H9 (cell line): ENCODE results near the gene ELK1. TPM values are rescaled to one million over a fixed set of nuclear protein-coding genes. Genes with fewer than 3 reads are reported as not detected.

Experiments used
- DNase-seq: peaks from one replicate; pipeline ENCODE4 v3.0.0-alpha.2; 2017
- H2AFZ ChIP-seq: one replicate; pipeline ENCODE4 v1.6.1; 2013; ENCODE audit warnings: mild to moderate bottlenecking, low read length, control low read depth, moderate library complexity
- H2AK5ac ChIP-seq: 2 replicates; pipeline ENCODE4 v1.6.1; 2013; ENCODE audit warnings: low read length, control low read depth, mixed read lengths; ENCODE audit not compliant: insufficient read length
- H2BK120ac ChIP-seq: one replicate; pipeline ENCODE4 v1.6.1; 2013; ENCODE audit warnings: low read depth, mild to moderate bottlenecking, low read length, control low read depth, inconsistent platforms; ENCODE audit not compliant: poor library complexity, severe bottlenecking
- H2BK12ac ChIP-seq: 2 replicates; pipeline ENCODE4 v1.6.1; 2013; ENCODE audit warnings: low read length, control low read depth, mixed read lengths, low read depth; ENCODE audit not compliant: insufficient read length
- H2BK15ac ChIP-seq: 2 replicates; pipeline ENCODE4 v1.6.1; 2013; ENCODE audit warnings: low read depth, low read length, control low read depth
- H2BK20ac ChIP-seq: one replicate; pipeline ENCODE4 v1.6.1; 2013; ENCODE audit warnings: low read depth, mild to moderate bottlenecking, low read length, control low read depth, inconsistent platforms; ENCODE audit not compliant: poor library complexity, severe bottlenecking
- H2BK5ac ChIP-seq: 2 replicates; pipeline ENCODE4 v1.6.1; 2013; ENCODE audit warnings: low read length, control low read depth, mixed read lengths; ENCODE audit not compliant: insufficient read length
- H3K14ac ChIP-seq: 2 replicates; pipeline ENCODE4 v1.6.1; 2013; ENCODE audit warnings: low read length, control low read depth; ENCODE audit not compliant: insufficient read depth
- H3K18ac ChIP-seq: 2 replicates; pipeline ENCODE4 v1.6.1; 2013; ENCODE audit warnings: low read depth, mild to moderate bottlenecking, mixed read lengths, low read length, control low read depth; ENCODE audit not compliant: insufficient read length
- H3K23ac ChIP-seq: 2 replicates; pipeline ENCODE4 v1.6.1; 2013; ENCODE audit warnings: low read length, control low read depth, mixed read lengths, low read depth; ENCODE audit not compliant: insufficient read length
- H3K23me2 ChIP-seq: 2 replicates; pipeline ENCODE4 v1.6.1; 2013; ENCODE audit warnings: low read depth, mild to moderate bottlenecking, mixed read lengths, low read length, control low read depth; ENCODE audit not compliant: insufficient read length, poor library complexity, severe bottlenecking
- H3K27ac ChIP-seq: 2 replicates; pipeline ENCODE4 v1.5.1; 2013; ENCODE audit warnings: low read length, control low read depth, mixed read lengths, low read depth; ENCODE audit not compliant: insufficient read length
- H3K27me3 ChIP-seq: 2 replicates; pipeline ENCODE4 v1.6.1; 2013; ENCODE audit warnings: low read length, control low read depth, inconsistent platforms; ENCODE audit not compliant: insufficient read depth
- H3K4ac ChIP-seq: 2 replicates; pipeline ENCODE4 v1.6.1; 2013; ENCODE audit warnings: low read depth, mild to moderate bottlenecking, control low read depth, inconsistent platforms, low read length, moderate library complexity
- H3K4me1 ChIP-seq: 2 replicates; pipeline ENCODE4 v1.6.1; 2013; ENCODE audit warnings: low read length, control low read depth, inconsistent platforms; ENCODE audit not compliant: insufficient read depth
- H3K4me2 ChIP-seq: 2 replicates; pipeline ENCODE4 v1.6.1; 2013; ENCODE audit warnings: low read length, control low read depth, mixed read lengths; ENCODE audit not compliant: insufficient read length, insufficient read depth
- H3K56ac ChIP-seq: 2 replicates; pipeline ENCODE4 v1.6.1; 2013; ENCODE audit warnings: low read depth, mild to moderate bottlenecking, mixed read lengths, low read length, control low read depth; ENCODE audit not compliant: insufficient read length
- H3K79me1 ChIP-seq: 2 replicates; pipeline ENCODE4 v1.6.1; 2013; ENCODE audit warnings: low read depth, mild to moderate bottlenecking, moderate library complexity, low read length, control low read depth, inconsistent platforms; ENCODE audit not compliant: insufficient read depth, poor library complexity, severe bottlenecking
- H3K79me2 ChIP-seq: 2 replicates; pipeline ENCODE4 v1.6.1; 2013; ENCODE audit warnings: low read length, control low read depth, inconsistent platforms; ENCODE audit not compliant: insufficient read depth
- H3K9ac ChIP-seq: 2 replicates; pipeline ENCODE4 v1.6.1; 2013; ENCODE audit warnings: low read length, control low read depth, mixed read lengths; ENCODE audit not compliant: insufficient read length; ENCODE audit errors: extremely low read depth
- H3K9me3 ChIP-seq: one replicate; pipeline ENCODE4 v1.6.1; 2013; ENCODE audit warnings: low read depth, low read length, inconsistent platforms; ENCODE audit not compliant: control insufficient read depth
- H3T11ph ChIP-seq: one replicate; pipeline ENCODE4 v1.6.1; 2013; ENCODE audit warnings: mild to moderate bottlenecking, low read length, control low read depth, inconsistent platforms
- H4K20me1 ChIP-seq: one replicate; pipeline ENCODE4 v1.6.1; 2013; ENCODE audit not compliant: control insufficient read depth, insufficient read length, insufficient read depth
- H4K5ac ChIP-seq: 2 replicates; pipeline ENCODE4 v1.6.1; 2013; ENCODE audit warnings: low read depth, mild to moderate bottlenecking, mixed read lengths, low read length, control low read depth; ENCODE audit not compliant: insufficient read length
- H4K8ac ChIP-seq: replicated peaks from 2 replicates; pipeline ENCODE4 v1.6.1; 2013; ENCODE audit warnings: low read length, control low read depth, mixed read lengths, low read depth; ENCODE audit not compliant: insufficient read length
- H4K91ac ChIP-seq: 2 replicates; pipeline ENCODE4 v1.6.1; 2013; ENCODE audit warnings: low read depth, mild to moderate bottlenecking, moderate library complexity, mixed read lengths, low read length, control low read depth; ENCODE audit not compliant: insufficient read length
- H3K27ac Mint-ChIP-seq, 3 experiments: 2 replicates in 2 of 3; 3 replicates in 1 of 3; pipeline ENCODE4 v1.8.0; 2020 to 2021; ENCODE audit warnings: mixed read lengths in 3 of 3, mild to moderate bottlenecking in 1 of 3, moderate library complexity in 1 of 3
- H3K27me3 Mint-ChIP-seq: 2 replicates; pipeline ENCODE4 v1.8.0; 2021; ENCODE audit warnings: low read depth, mild to moderate bottlenecking, moderate library complexity, mixed read lengths
- H3K36me3 Mint-ChIP-seq, 3 experiments: 2 replicates in 2 of 3; 3 replicates in 1 of 3; pipeline ENCODE4 v1.8.0; 2020 to 2021; ENCODE audit warnings: low read depth in 3 of 3, mixed read lengths in 3 of 3; ENCODE audit not compliant: insufficient read depth in 1 of 3
- H3K4me1 Mint-ChIP-seq, 2 experiments: 2 replicates each; pipeline ENCODE4 v1.8.0; 2020; ENCODE audit warnings: mixed read lengths in 2 of 2
- H3K4me3 Mint-ChIP-seq, 2 experiments: 2 replicates in 1 of 2; 3 replicates in 1 of 2; pipeline ENCODE4 v1.8.0; 2020 to 2021; ENCODE audit warnings: mild to moderate bottlenecking in 2 of 2, mixed read lengths in 2 of 2, moderate library complexity in 1 of 2
- H3K9me3 Mint-ChIP-seq, 2 experiments: 2 replicates in 1 of 2; 3 replicates in 1 of 2; pipeline ENCODE4 v1.8.0; 2020; ENCODE audit warnings: mild to moderate bottlenecking in 2 of 2, mixed read lengths in 2 of 2, moderate library complexity in 1 of 2
- WGBS: extraction: QIAGEN DNeasy Blood & Tissue Kit; methylation state at CpG from one replicate; pipeline ENCODE4 v1.1.7; 2013; ENCODE audit warnings: missing lambda C conversion rate, low lambda C conversion rate, mixed read lengths; ENCODE audit not compliant: insufficient read length; ENCODE audit errors: extremely low coverage; 5-methylcytosine and 5-hydroxymethylcytosine counted together
- total RNA-seq: library from RNA; stranded (reverse); gene quantifications from 2 replicates; pipeline ENCODE4 v1.2.1, GENCODE V29; 2021
- TF ChIP-seq, protein P1 (sequence below): fragments of 200-600 bp; sonication (generic); conservative IDR thresholded peaks from 3 replicates; pipeline ENCODE4 v1.8.0; 2021; ENCODE audit warnings: antibody characterized with exemption, mild to moderate bottlenecking

ELK1 gene
- total RNA-seq, 1 experiment from 2014 or later, result 49.8 TPM

DNA sequence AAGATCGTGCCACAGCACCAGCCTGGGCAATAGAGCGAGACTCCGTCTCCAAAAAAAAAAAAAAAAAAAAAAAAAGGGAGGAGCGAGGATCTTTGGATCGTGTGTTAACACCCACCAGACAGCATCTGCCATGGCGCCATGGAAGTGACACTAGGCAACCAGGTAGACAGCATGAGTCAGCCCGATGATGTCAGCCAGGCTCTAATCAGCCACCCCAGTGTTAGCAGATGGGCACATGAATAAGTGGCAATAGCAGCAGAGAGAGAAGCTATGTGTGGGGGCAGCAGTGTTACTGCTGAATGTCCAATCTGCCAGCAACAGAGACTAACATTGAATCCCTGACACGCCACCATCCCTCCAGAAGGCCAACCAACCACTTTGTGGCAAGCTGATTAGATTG lies 37.3 kb downstream of the ELK1 start:
- no peaks in the 10 kb centered on the region for H4K20me1 ChIP-seq
- Mint-ChIP-seq H3K36me3 (peaks cover 0 to 15% (median 11%) of the 10 kb centered on the region in 3 experiments; a peak in 5 of 7 replicates), H3K4me1 (peaks cover 11 to 23% of the 10 kb centered on the region in 2 experiments)

More for the DNA sequence above, 37.3 kb downstream of the ELK1 start:
- peaks cover 81 to 86% of the 10 kb centered on the region in 2 experiments for H3K9me3 Mint-ChIP-seq
- Histone ChIP-seq H2AFZ (no peak overlapping the region), H2BK120ac (no peak overlapping the region), H2AK5ac (no peak overlapping the region), H3K23ac (no peak overlapping the region), H3K4me2 (no peak overlapping the region), H3K27me3 (no peaks in the 10 kb centered on the region), H3K79me1 (no peaks in the 10 kb centered on the region), H3K9ac (no peak overlapping the region), H2BK15ac (no peak overlapping the region), H3K4ac (no peak overlapping the region), H3K23me2 (no peaks in the 10 kb centered on the region), H4K91ac (no peak overlapping the region), H4K5ac (no peak overlapping the region), H3K4me1 (no peaks in the 10 kb centered on the region; the same call in 1 of the 2 replicates), H2BK12ac (no peak overlapping the region), H3K79me2 (no peaks in the 10 kb centered on the region), H3T11ph (no peak overlapping the region), H2BK20ac (no peak overlapping the region), H3K14ac (no peak overlapping the region), H3K18ac (no peak overlapping the region), H4K8ac (no peak overlapping the region), H3K27ac (no peak overlapping the region), H2BK5ac (no peak overlapping the region), H3K56ac (no peak overlapping the region), H3K9me3 (peaks cover 44% of the 10 kb centered on the region)
- TF ChIP-seq, protein P1, sequence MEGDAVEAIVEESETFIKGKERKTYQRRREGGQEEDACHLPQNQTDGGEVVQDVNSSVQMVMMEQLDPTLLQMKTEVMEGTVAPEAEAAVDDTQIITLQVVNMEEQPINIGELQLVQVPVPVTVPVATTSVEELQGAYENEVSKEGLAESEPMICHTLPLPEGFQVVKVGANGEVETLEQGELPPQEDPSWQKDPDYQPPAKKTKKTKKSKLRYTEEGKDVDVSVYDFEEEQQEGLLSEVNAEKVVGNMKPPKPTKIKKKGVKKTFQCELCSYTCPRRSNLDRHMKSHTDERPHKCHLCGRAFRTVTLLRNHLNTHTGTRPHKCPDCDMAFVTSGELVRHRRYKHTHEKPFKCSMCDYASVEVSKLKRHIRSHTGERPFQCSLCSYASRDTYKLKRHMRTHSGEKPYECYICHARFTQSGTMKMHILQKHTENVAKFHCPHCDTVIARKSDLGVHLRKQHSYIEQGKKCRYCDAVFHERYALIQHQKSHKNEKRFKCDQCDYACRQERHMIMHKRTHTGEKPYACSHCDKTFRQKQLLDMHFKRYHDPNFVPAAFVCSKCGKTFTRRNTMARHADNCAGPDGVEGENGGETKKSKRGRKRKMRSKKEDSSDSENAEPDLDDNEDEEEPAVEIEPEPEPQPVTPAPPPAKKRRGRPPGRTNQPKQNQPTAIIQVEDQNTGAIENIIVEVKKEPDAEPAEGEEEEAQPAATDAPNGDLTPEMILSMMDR, result no peak
- DNase-seq, result no peak
- no peak overlapping the region for H3K4me3 Mint-ChIP-seq
- no peaks in the 10 kb centered on the region; the same call in 1 of the 2 replicates for H3K27me3 Mint-ChIP-seq
- H3K27ac Mint-ChIP-seq, result no peak overlapping the region
- WGBS, result no CpG with 5 or more reads among the region's 8 CpGs
